Bone marrow (tissue), 2 donors: ENCODE results near the gene ADAMTS17.

Experiments used
- DNase-seq, 2 donors: peaks; one replicate each; lab custom pipeline; 2025; lab: John Stamatoyannopoulos, UW

The ADAMTS17 gene

GRCh38 chr15:100131321-100132224, 210.2 kb downstream of the ADAMTS17 start:
- DNase-seq: no peak

DNA sequence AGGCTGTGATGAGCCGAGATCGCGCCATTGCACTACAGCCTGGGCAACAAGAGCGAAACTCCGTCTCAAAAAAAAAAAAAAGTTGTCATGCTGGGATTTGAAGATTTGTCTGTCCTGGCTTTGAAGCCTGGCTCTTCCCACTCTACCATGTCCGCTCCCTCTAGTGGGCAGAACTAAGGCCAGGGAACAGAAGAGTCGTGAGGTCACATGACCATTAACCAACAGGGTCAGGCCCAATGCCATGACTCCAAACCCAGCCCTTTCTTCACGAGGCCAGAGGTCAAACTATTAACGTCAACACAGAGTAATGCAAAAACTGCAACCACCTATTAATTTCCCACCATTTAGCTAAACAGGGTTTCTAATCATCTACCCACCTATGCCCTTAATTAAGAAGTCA, 212.1 kb downstream of the ADAMTS17 start:
- no peak for DNase-seq

GRCh38 chr15:100125401-100126191, 216.2 kb downstream of the ADAMTS17 start:
- DNase-seq: no peak

- DNase-seq: no peak
Measured at GRCh38 chr15:100124936-100125335, 216.8 kb downstream of the ADAMTS17 start.

GRCh38 chr15:100124361-100124760, 217.4 kb downstream of the ADAMTS17 start:
- DNase-seq: no peak

DNA sequence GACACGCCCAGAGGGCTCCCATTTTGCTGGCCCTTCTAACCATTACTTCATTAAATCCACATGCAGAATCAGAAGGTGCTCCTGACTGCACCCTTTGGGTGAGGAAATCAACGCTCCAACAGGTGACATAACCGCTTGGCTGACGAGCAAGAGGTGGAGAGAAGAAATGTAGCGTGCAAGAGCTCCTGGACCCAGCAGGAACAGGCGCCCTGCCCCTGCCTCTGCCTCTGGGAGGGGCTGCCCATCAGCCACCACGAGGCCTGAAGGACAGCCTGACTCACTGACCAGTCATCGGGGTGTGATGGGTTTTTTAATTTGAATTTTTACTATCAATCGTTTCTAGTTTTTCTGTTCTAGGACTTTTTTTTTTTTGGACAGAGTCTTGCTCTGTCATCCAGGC, 218.2 kb downstream of the ADAMTS17 start:
- DNase-seq: no peak

GRCh38 chr15:100121285-100121684, 220.5 kb downstream of the ADAMTS17 start:
- DNase-seq: no peak

DNA sequence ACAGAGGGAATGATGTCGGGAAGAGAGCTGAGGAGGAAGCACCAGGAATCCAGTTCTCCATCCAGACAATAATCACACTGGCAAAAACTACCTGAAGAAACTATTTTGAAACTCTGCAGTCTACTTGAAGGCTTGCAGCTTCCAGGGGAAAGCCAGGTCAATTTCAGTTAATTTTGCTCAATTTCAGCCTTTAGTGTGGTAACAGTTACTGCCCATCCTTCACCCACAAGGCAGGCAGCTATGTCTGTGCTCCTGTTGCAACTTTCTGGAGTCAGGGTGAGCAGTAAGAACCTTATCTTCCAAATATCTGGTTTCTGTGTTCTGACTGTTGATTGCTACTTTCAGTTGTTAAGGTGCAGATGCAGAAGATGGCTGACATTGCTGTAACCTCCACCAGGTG, 221.7 kb downstream of the ADAMTS17 start:
- no peak for DNase-seq

DNA sequence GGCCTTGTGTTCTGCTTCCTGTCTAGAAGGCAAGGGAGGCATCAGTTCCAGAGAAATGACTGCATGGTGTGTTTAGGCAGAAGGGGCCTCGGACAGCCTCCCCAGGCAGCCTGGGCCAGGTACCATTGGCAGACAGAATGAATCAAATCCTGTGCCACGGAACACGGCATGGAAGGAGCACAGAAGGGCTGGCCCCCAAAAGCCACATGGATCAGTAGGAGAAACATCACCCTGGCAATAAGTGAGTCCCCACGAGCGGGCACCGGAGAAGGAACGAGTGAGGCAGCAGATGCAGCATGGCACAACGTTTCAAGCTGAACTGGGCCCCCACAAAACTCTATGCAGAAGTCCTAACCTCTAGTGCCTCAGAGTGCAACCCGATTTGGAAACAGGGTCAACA, 223.2 kb downstream of the ADAMTS17 start:
- DNase-seq: no peak

DNA sequence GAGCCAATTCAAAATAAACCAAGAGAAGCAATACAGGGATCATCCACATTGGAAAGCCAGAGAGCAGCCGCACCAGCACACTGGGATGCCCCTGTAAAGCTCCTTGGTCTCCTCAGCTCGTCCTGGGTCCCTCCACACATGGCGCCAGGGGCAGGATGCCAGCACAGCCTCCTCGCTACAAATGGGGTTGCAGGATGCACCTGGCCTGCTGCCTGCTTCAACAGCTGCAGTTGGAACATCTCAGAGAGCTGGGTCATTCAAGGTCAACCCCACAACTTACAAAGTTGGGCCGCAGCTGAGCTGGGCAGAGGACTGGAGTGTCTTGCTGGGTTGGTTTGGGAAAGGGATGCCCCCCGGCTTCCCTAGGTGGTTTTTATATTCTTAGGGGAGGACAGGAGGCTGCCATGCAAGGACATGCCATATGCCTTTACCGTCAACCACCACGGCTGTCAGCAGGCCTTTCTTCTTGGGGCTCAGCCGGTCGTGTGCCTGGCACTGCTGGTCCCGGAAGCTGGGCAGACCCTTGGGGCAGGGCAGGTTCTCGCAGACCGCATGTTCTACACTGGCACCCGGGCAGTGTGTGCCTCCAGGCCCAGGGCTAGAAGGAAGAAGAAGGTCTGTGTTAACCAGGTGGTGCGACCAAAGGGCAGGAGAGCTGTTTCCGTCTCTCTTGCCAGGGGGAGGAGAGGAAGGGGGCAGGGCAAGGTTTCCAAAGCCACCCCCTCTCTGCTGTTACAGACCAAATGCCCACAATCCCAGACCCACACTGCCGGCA, 225.2 kb downstream of the ADAMTS17 start:
- no peak for DNase-seq

DNA sequence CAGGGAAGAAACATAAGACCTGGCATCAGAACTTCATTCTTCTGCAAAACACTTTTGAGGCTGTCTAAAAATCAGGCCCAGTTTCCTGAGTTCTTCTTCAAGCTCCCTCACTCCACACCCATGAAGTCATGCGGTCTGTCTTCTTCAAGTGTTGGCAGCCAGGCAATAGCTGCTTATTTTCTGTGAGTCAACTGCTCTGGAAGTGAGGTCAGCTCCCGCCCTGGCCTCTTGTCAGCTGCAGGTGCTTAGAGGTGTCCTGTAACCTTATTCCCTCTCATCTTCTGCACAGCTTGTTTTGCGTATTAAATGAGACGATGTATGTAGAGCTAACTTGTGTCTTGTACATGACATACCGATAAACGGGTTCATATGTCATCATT, 226.1 kb downstream of the ADAMTS17 start:
- DNase-seq: no peak

DNA sequence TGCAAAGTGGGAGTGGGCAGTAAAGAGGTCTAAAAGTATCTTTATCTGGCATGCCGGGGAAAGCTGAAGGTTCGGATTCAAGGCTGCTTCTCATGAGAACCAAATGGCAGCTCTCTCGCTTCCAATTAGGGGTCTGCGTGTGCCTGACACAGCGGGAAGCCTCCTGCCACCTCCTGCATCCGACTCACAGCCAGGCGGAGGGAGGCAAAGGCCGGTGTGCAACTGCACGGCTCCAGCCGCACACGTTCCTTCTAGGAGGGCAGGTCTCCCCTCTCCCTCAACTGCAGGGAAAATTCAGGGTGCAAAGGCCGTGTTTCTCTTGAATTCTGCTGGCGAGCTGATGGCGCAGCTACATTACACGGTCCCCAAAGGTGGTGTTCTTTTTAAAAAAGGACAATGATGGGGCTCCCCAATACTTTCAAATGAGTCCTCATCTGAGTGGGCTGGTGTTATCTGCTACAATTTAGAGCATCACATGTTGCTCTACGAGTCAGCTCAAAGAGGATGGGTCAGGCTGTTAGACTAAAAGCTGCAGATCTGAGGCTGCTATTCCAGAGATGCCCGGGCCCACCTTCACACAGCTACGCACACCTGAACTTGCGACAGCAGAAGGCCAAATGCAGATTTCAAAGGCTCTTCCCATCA, 226.6 kb downstream of the ADAMTS17 start:
- no peak for DNase-seq

- DNase-seq: no peak
Measured at GRCh38 chr15:100114571-100114970, 227.2 kb downstream of the ADAMTS17 start.

DNA sequence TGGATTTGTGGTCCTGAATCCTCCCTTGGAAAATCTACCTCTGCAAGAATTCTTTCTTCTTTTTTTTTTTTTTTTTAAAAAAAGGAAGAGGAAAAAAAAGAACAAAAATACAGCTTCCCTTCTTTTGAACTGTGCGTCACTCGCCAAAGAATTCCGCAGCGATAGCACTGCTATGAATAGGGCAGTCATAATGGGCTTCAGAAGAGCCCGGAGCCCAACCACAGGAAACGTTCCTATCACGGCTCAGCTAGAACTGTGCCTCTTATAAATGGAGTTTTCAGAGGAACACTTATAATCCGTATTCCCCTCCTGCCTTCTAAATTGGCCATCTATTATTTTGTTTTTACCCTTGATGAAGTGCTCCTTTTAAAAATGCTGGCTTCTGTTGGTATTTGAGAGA, 227.7 kb downstream of the ADAMTS17 start:
- DNase-seq: no peak

- no peak for DNase-seq
Measured at GRCh38 chr15:100113351-100114080, 228.3 kb downstream of the ADAMTS17 start.

- no peak for DNase-seq
Measured at GRCh38 chr15:100112636-100113305, 229.0 kb downstream of the ADAMTS17 start.

GRCh38 chr15:100112061-100112420, 229.7 kb downstream of the ADAMTS17 start:
- no peak for DNase-seq

DNA sequence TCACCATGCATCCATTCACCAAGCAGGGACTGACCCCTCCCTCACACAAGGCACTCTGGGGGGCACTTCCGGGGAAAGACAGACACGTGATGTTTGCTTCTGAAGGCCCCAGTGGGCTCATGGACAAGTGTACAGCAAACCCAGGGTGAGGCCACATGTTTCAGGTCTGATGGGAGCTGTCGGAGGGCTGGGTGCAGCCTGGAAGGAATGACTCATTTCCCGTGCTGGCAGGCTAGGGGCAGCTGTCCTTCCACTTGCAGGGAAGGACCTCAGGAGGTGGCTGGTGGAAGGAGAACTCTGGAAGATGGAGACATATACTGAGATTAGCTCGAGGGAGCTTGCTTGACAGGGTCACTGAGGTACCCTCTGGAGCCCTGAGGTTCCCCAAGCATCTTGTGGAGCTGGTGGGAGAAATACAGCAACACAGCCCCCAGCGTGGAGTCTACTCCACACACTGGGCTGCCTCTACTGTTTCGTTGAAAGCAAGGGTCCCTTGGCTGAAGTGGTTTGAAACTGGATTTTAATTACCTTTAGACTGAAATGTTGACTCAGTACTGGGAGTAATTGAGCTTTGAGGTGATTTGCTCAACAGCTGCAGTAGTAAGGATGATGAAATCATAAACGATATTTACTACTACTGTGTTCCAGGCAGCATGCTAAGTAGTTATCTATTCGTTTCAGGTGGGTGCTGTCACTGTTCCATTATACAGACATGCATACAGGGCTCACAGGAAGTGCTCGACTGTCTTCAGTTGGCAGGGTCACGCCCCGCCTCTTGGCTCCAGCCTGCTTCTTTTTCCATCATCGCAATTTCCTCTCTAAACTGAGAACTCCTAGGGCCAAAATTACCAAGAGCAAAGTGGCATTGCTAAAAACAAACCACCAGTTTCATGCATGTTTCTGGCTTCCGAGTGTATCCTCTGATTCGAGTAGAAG, 230.4 kb downstream of the ADAMTS17 start:
- no peak for DNase-seq

- no peak for DNase-seq
Measured at GRCh38 chr15:100109486-100110035, 232.2 kb downstream of the ADAMTS17 start.
